OCI-LY1 (cell line): ENCODE measurements around the gene OSGIN1.

Source experiments
- EZH2 ChIP-seq: fragments of 200-600 bp; sonication (generic), shearing (Covaris generic); IDR thresholded peaks from 2 replicates; pipeline ENCODE4 v1.8.0; 2017; ENCODE audit warnings: borderline replicate concordance, mixed run types, mild to moderate bottlenecking, antibody characterized with exemption, low read length, moderate library complexity, mixed read lengths
- TF ChIP-seq, protein P1 (sequence below): fragments of 200-600 bp; sonication (generic), shearing (Covaris generic); IDR thresholded peaks from 2 replicates; pipeline ENCODE4 v1.5.1; 2017; ENCODE audit warnings: mild to moderate bottlenecking, antibody characterized with exemption, low read length, moderate library complexity, mixed read lengths

DNA sequence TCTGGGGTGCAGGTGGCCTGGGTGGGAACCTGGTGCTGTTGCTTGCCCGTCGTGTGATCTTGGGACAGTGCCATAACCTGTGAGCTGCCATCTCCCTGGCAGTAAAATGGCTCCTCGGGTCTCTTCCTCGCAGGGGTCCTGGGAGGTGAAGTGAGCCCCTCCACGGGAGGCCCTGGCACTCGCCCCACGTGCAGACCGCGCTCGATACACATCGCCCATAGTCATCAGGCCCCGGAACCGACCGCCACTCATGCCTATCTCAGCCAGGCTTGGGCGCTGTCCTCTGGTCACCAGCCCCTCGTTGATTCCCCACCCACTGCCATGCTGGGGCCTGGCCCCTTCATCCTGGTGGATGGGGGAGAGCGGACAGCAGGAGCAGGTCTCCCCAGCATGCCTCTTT, 21.5 kb upstream of the OSGIN1 start:
- TF ChIP-seq, protein P1, sequence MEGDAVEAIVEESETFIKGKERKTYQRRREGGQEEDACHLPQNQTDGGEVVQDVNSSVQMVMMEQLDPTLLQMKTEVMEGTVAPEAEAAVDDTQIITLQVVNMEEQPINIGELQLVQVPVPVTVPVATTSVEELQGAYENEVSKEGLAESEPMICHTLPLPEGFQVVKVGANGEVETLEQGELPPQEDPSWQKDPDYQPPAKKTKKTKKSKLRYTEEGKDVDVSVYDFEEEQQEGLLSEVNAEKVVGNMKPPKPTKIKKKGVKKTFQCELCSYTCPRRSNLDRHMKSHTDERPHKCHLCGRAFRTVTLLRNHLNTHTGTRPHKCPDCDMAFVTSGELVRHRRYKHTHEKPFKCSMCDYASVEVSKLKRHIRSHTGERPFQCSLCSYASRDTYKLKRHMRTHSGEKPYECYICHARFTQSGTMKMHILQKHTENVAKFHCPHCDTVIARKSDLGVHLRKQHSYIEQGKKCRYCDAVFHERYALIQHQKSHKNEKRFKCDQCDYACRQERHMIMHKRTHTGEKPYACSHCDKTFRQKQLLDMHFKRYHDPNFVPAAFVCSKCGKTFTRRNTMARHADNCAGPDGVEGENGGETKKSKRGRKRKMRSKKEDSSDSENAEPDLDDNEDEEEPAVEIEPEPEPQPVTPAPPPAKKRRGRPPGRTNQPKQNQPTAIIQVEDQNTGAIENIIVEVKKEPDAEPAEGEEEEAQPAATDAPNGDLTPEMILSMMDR: no peak
- TF ChIP-seq EZH2: no peak
